DMS79 (cell line): ENCODE results near the gene SLC6A17.

Source experiments
- DNase-seq: peaks from one replicate; lab custom pipeline; 2025; lab: John Stamatoyannopoulos, UW

The SLC6A17 gene

GRCh38 chr1:110150330-110151174 lies at the start of gene SLC6A17:
Gene SLC6A17 (plus strand): TSS chr1:110150494. CDS start chr1:110166930, 16,436 bp downstream.
- DNase-seq, result peak; percentile 29

- DNase-seq, result no peak
These were observed 48.2 kb upstream of the SLC6A17 start for GRCh38 chr1:110102081-110102480.

- DNase-seq, result peak; percentile 44
These were observed 44.0 kb upstream of the SLC6A17 start for GRCh38 chr1:110106013-110106941.

GRCh38 chr1:110107867-110108469 lies 42.3 kb upstream of the SLC6A17 start:
- no peak for DNase-seq

- DNase-seq, result no peak
These were observed 39.2 kb upstream of the SLC6A17 start for GRCh38 chr1:110111081-110111480.

GRCh38 chr1:110112143-110112542 lies 38.2 kb upstream of the SLC6A17 start, which contains the start of gene UBL4B:
Gene UBL4B (plus strand): TSS chr1:110112443. CDS start chr1:110112535, 92 bp downstream.
- DNase-seq, result no peak

- DNase-seq, result no peak
These were observed 37.6 kb upstream of the SLC6A17 start for GRCh38 chr1:110112656-110113055.

GRCh38 chr1:110113551-110113950 lies 36.7 kb upstream of the SLC6A17 start:
- DNase-seq, result no peak

GRCh38 chr1:110114173-110114572 lies 36.1 kb upstream of the SLC6A17 start:
- DNase-seq, result no peak

- no peak for DNase-seq
These were observed 35.5 kb upstream of the SLC6A17 start for GRCh38 chr1:110114784-110115183.

- DNase-seq, result no peak
These were observed 31.5 kb upstream of the SLC6A17 start for GRCh38 chr1:110118636-110119396.

- no peak for DNase-seq
These were observed 30.5 kb upstream of the SLC6A17 start for GRCh38 chr1:110119843-110120242.

- DNase-seq, result no peak
These were observed 29.2 kb upstream of the SLC6A17 start for GRCh38 chr1:110120960-110121561.

- DNase-seq, result no peak
These were observed 27.1 kb upstream of the SLC6A17 start for GRCh38 chr1:110123224-110123623.

- DNase-seq, result no peak
These were observed 24.5 kb upstream of the SLC6A17 start for GRCh38 chr1:110125810-110126209.

- DNase-seq, result no peak
These were observed 20.1 kb upstream of the SLC6A17 start for GRCh38 chr1:110130113-110130591.

- peak; percentile 90 for DNase-seq
These were observed 19.3 kb upstream of the SLC6A17 start for GRCh38 chr1:110130989-110131388.

- DNase-seq, result no peak
These were observed 17.6 kb upstream of the SLC6A17 start for GRCh38 chr1:110132682-110133081.

- no peak for DNase-seq
These were observed 16.9 kb upstream of the SLC6A17 start for GRCh38 chr1:110133436-110133835.

- no peak for DNase-seq
These were observed 16.2 kb upstream of the SLC6A17 start for GRCh38 chr1:110134050-110134595.

GRCh38 chr1:110135246-110135645 lies 15.0 kb upstream of the SLC6A17 start:
- DNase-seq, result no peak
